Progenitor cell of endocrine pancreas (in vitro differentiated cells): ENCODE data around the gene KCNC4. TPM values are rescaled to one million over a fixed set of nuclear protein-coding genes. Genes with fewer than 3 reads are reported as not detected.

Experiments used
- DNase-seq: peaks from one replicate; pipeline ENCODE4 v3.0.0; 2021; ENCODE audit warnings: low spot score; ENCODE audit not compliant: unreplicated experiment
- H3K27ac Mint-ChIP-seq: 2 replicates; pipeline ENCODE4 v1.8.0; 2021; ENCODE audit warnings: mild to moderate bottlenecking, moderate library complexity, mixed read lengths
- H3K27me3 Mint-ChIP-seq: 2 replicates; pipeline ENCODE4 v1.8.0; 2021; ENCODE audit warnings: mixed read lengths
- H3K36me3 Mint-ChIP-seq: 2 replicates; pipeline ENCODE4 v1.8.0; 2022; ENCODE audit warnings: mixed read lengths; ENCODE audit not compliant: insufficient read depth
- H3K4me1 Mint-ChIP-seq: 2 replicates; pipeline ENCODE4 v1.8.0; 2021; ENCODE audit warnings: low read depth, mixed read lengths
- H3K4me3 Mint-ChIP-seq: 2 replicates; pipeline ENCODE4 v1.8.0; 2021; ENCODE audit warnings: low read depth, mild to moderate bottlenecking, moderate library complexity, mixed read lengths
- H3K9me3 Mint-ChIP-seq: 2 replicates; pipeline ENCODE4 v1.8.0; 2021; ENCODE audit warnings: low read depth, mixed read lengths
- CTCF ChIP-seq: fragments of 200-600 bp; sonication (generic); IDR thresholded peaks from one replicate; pipeline ENCODE4 v1.5.0; 2021; ENCODE audit warnings: antibody characterized with exemption, mild to moderate bottlenecking; ENCODE audit not compliant: unreplicated experiment
- total RNA-seq: library from RNA; stranded (reverse); gene quantifications from 2 replicates; pipeline ENCODE4 v1.2.1, GENCODE V29; 2021

Gene KCNC4
- total RNA-seq, 1 donor from 2014 or later, result 1.5 TPM

DNA sequence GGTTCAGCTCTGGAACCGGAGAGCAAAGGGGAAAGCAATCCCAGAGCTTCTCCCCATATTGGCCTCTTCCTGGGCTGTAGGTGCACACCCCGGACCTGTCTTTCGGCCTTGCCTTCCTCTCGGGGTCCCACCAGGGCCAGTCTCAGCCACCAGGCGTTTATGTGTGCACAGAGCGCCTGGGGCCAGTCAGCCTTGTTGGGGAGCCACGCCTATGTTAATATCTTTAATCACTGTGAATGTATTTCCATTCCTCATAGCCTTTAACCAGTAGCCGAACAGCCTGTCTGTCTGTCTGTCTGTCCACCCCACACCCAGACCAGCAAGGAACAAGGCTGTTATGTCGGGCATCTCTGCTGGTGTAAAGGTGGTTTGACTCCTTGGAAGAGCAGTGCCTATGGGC lies 18.8 kb downstream of the KCNC4 start:
- no peaks in the 10 kb centered on the region for H3K36me3 Mint-ChIP-seq
- H3K4me1 Mint-ChIP-seq, result peaks cover 3% of the 10 kb centered on the region
- H3K27me3 Mint-ChIP-seq, result peaks cover 15% of the 10 kb centered on the region
- H3K4me3 Mint-ChIP-seq, result no peak overlapping the region
- H3K9me3 Mint-ChIP-seq, result no peaks in the 10 kb centered on the region
- no peak for TF ChIP-seq CTCF
- no peak for DNase-seq
- H3K27ac Mint-ChIP-seq, result no peak overlapping the region

GRCh38 chr1:110229348-110230001 lies 19.4 kb downstream of the KCNC4 start:
- Mint-ChIP-seq H3K9me3 (no peaks in the 10 kb centered on the region), H3K27ac (peak overlapping the region; percentile 39), H3K27me3 (peaks cover 17% of the 10 kb centered on the region), H3K4me3 (no peak overlapping the region), H3K4me1 (peaks cover 5% of the 10 kb centered on the region), H3K36me3 (no peaks in the 10 kb centered on the region)
- no peak for DNase-seq
- no peak for TF ChIP-seq CTCF

DNA sequence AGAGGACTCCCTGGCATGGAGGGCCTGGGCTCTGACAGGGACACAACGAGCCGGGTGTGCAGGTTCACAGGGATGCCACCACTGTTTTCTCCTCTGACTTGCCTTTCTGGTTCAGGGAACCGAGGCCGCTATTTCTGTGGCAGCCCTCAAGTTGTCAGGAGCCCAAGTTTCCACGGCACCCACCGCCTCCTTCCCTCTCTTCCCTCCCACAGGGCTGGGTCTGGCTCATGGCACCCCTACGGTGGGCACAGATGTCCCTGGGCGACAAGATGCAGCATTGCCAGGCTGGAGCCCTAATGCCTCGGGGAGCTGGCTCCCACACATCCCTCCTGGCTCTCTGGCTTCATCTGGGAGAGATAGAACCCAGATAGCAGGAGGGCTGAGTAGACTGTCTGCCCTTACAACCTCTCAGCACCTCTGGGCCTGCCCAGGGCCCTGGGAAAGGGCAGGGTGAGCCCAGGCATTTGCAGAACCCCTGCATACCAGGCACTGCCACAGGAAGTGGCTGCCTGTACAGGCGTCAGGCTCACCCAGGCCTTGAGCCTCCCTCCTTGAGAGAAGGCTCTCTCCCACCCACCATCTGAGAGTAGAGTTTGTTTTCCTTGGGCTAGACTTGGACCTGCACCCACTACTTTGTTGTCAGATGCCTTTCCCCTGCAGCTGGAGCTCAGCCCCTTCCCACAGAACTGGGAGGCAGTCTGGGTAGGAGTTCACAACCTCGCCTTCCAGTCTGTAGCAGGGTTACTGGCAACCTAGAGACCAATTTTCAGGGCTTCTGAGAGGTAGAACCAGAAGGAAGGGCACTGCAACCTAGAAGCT lies 20.5 kb downstream of the KCNC4 start:
- TF ChIP-seq CTCF, result no peak

GRCh38 chr1:110233861-110234260 lies 23.7 kb downstream of the KCNC4 start:
- Mint-ChIP-seq H3K27ac (no peak overlapping the region), H3K27me3 (peaks cover 21% of the 10 kb centered on the region), H3K4me3 (no peak overlapping the region), H3K36me3 (no peaks in the 10 kb centered on the region), H3K9me3 (no peaks in the 10 kb centered on the region), H3K4me1 (peaks cover 21% of the 10 kb centered on the region)
- no peak for TF ChIP-seq CTCF
- no peak for DNase-seq

More for the DNA sequence above, 20.5 kb downstream of the KCNC4 start:
- Mint-ChIP-seq H3K4me3 (no peak overlapping the region), H3K27ac (no peak overlapping the region), H3K4me1 (peaks cover 12% of the 10 kb centered on the region), H3K36me3 (no peaks in the 10 kb centered on the region), H3K9me3 (no peaks in the 10 kb centered on the region), H3K27me3 (peaks cover 20% of the 10 kb centered on the region)
- no peak for DNase-seq

DNA sequence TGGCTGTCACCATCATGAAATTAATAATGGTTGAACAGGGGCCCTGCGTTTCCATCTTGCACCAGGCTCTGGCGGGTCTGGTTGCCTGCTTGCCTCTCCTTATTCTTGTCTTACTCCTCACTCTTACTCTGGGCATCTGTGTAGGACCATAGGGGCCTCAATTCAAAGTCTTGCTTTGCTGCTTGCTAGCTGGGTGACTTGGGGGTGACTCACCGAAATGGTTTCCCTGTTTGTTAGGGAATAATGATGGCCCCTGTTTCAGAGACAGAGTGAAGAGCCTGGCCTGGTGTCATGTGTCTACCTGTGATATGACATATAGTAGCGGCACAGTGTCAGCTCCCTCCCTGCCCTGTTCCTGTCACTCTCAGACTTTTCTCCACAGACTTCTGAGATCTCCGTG lies 24.6 kb downstream of the KCNC4 start:
- no peak for DNase-seq
- H3K4me3 Mint-ChIP-seq, result no peak overlapping the region
- no peaks in the 10 kb centered on the region for H3K9me3 Mint-ChIP-seq
- TF ChIP-seq CTCF, result no peak
- no peaks in the 10 kb centered on the region for H3K36me3 Mint-ChIP-seq
- no peak overlapping the region for H3K27ac Mint-ChIP-seq
- peaks cover 21% of the 10 kb centered on the region for H3K4me1 Mint-ChIP-seq
- H3K27me3 Mint-ChIP-seq, result peaks cover 26% of the 10 kb centered on the region
